ENCODE data around the gene WNT5A. TPM values are rescaled to one million over a fixed set of nuclear protein-coding genes. Genes with fewer than 3 reads are reported as not detected.
"Not testable (repeated sequence)": the region's sequence is repeated elsewhere in the genome, so short reads cannot be mapped to it uniquely, and the experiment has no call there.

Gene WNT5A
- total RNA-seq, 1 donor from 2014 or later, result 0.92 TPM

- intact Hi-C loops (cut with DNase I), result no loop called here
- DNase-seq (ENCODE audit: low spot score), result no peak
Observed at GRCh38 chr3:55508335-55508734, 21.2 kb upstream of the WNT5A start.

GRCh38 chr3:55507808-55508207, 20.7 kb upstream of the WNT5A start:
- intact Hi-C loops (cut with DNase I), result no loop called here
- DNase-seq (ENCODE audit: low spot score), result no peak

DNA sequence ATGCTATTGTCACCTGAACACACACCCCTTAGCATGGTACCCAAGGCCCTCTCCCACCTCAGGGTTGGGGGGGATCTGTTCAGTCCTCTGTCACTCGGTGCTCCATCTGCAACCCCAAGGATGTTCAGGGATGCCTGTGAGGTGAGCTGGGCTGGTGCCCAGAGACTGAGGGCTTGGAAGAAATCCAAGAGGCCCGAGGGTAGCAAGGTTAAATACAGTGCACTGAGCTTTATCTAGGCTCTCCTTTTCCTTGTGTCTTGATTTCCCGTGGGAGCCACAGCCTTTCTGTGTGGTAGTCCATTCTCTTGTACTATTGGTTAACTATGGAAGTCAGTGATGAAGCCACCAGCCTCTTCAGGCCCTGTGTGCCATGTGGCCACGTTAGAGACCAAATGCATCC, 18.7 kb upstream of the WNT5A start:
- intact Hi-C loops (cut with DNase I), result no loop called here

DNA sequence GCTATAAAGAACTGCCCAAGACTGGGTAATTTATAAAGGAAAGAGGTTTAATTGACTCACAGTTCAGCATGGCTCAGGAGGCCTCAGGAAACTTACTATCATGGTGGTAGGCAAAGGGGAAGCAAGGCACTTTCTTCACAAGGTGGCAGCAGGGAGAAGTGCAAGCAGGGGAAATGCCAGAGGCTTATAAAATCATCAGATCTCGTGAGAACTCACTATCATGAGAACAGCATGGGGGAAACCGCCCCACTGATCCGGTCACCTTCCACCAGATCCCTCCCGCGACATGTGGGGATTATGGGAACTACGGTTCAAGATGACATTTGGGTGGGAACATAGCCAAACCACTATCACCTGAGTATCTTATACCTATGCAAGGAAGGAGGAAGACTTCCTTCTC, 18.0 kb upstream of the WNT5A start:
- intact Hi-C loops (cut with DNase I); DNase-seq (ENCODE audit: low spot score): not testable (repeated sequence)

More for the DNA sequence above, 18.7 kb upstream of the WNT5A start:
- DNase-seq (ENCODE audit: low spot score), result no peak

DNA sequence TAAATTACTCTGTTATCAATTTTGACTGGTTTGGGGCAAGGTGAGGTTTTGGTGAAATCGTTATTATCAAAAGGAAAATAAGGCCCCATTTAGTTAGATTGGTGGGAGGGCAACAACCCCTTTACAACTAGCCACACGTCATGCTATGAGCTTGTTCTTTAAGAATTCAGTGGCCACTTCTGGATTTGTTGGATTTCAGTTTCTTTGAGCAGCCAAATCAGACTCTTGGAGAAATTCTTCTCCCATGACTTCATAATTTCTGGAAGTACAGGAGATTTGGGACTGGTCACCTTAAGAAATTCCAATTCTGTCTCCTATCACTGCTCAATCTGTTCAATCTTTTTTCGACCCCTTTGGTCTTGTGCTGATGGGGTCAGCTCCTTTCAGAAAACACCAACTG, 14.8 kb upstream of the WNT5A start:
- intact Hi-C loops (cut with DNase I), result no loop called here
- no peak for DNase-seq (ENCODE audit: low spot score)

- intact Hi-C loops (cut with DNase I), result no loop called here
- no peak for DNase-seq (ENCODE audit: low spot score)
Observed at GRCh38 chr3:55500555-55501330, 13.6 kb upstream of the WNT5A start.

DNA sequence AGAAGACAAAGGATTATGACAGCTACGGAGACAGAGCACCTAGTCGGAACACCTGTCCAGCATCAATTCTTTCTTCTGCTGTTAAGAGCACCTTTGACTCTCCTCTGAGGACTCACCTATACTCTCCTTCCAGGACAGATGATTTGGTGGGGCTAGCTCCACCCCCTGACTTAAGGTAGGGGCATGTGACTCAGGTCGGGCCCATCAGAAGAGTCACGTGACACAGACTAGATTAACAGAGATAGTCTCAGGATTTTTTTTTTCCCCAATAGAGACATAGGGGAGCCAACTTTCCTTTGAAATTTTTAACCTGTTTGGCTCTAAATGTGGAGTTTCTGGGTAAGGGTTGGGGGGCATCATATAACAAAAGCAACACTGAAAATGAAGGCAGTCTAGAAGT, 11.4 kb upstream of the WNT5A start:
- no peak for DNase-seq (ENCODE audit: low spot score)
- intact Hi-C loops (cut with DNase I), result no loop called here

- intact Hi-C loops (cut with DNase I), result no loop called here
- DNase-seq (ENCODE audit: low spot score), result no peak
Observed at GRCh38 chr3:55497250-55497649, 10.1 kb upstream of the WNT5A start.

DNA sequence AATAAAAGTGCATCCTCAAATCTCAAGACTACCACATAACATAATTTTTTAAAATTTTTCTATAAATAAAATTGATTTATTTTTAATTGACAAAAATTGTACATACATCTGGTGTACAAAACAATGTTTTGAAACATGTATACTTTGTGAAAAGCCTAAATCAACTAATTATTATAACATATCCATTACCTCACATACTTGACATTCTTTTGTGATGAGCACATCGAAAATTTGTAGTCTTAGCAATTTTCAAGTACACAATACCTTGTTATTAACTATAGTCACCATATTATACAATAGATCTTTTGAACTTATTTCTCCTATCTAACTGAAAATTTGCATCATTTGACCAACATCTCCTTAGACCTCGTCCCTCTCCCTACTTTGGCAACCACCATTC, 7.9 kb upstream of the WNT5A start:
- intact Hi-C loops (cut with DNase I), result no loop called here
- no peak for DNase-seq (ENCODE audit: low spot score)

- DNase-seq (ENCODE audit: low spot score), result no peak
- intact Hi-C loops (cut with DNase I), result no loop called here
Observed at GRCh38 chr3:55492976-55493375, 5.9 kb upstream of the WNT5A start.

GRCh38 chr3:55491296-55491816, 4.2 kb upstream of the WNT5A start:
- intact Hi-C loops (cut with DNase I), result no loop called here
- DNase-seq (ENCODE audit: low spot score), result no peak

DNA sequence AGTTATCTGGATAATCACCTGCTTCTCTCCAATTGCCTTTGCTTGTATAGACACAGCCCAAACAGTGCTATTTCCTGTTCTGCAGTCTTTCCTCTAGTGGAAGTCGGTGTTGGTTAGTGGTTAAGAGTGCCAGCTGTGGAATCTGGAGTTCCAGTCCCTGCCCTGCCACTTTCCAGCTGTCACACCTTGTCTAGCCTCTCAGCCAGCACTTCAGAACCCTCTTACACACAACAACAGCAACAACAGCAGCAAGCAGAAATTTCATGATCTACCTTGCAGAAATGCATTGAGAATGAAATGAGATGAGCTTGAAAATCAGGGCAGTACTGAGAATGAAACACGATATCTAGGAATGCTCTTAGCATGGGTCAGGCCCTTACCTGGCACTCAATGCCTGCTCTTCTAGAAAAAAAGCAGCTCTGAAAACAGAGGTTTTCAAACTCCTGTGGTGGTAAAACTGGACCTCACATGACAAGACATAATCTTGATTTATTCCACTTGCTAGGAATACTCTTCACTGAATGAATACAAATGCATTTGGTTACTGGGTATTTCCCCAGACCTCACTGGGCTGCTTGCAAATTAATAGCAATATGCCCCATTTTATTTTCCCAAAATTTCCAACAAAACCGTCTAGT, 3.3 kb upstream of the WNT5A start:
- intact Hi-C loops (cut with DNase I), result no loop called here
- no peak for DNase-seq (ENCODE audit: low spot score)

- DNase-seq (ENCODE audit: low spot score), result no peak
- intact Hi-C loops (cut with DNase I), result loop anchor here (5.0 to 10.0 kb wide), 2 partner anchors 83 to 535 kb away; no protein-coding TSS in a partner anchor
Observed at GRCh38 chr3:55489798-55490132, 2.7 kb upstream of the WNT5A start.

DNA sequence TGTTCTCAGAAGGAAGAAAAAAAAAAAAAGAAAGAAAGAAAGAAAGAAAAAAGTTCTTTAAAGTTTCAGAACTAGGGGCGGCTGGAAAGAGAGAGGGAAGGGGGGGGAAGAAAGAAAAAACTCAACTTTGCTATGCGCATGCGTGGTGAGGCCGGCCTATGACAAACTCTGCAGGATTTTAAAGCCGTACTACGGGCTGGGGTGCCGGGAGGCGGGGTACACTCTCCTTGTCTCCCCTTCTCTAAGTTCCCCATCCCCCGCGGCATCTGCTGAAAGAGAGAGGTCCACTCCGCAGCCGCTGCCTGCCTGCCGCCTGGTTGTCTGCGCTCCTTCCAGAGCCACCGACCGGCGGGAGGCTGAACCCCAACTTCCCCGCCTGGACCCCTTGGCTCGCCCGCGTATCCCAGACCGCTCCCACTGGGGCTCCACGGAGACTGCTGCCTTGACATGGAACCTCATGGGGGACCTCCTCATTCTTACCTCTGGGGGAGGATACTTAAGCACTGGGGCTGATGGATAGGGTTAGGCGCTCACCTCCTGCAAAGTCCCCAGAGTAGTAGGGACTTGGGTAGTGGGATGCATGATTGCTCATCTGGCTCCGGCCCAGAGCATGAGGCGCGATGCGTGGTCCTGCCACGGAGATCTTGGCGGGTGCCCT, 1.4 kb upstream of the WNT5A start:
- intact Hi-C loops (cut with DNase I), result loop anchor here (5.0 to 10.0 kb wide), 2 partner anchors 84 to 534 kb away; no protein-coding TSS in a partner anchor
- DNase-seq (ENCODE audit: low spot score), result no peak

GRCh38 chr3:55487381-55488241, 505 bp upstream of the WNT5A start:
- intact Hi-C loops (cut with DNase I), result loop anchor here (5.0 to 10.0 kb wide), 2 partner anchors 85 to 533 kb away; no protein-coding TSS in a partner anchor
- no peak for DNase-seq (ENCODE audit: low spot score)

DNA sequence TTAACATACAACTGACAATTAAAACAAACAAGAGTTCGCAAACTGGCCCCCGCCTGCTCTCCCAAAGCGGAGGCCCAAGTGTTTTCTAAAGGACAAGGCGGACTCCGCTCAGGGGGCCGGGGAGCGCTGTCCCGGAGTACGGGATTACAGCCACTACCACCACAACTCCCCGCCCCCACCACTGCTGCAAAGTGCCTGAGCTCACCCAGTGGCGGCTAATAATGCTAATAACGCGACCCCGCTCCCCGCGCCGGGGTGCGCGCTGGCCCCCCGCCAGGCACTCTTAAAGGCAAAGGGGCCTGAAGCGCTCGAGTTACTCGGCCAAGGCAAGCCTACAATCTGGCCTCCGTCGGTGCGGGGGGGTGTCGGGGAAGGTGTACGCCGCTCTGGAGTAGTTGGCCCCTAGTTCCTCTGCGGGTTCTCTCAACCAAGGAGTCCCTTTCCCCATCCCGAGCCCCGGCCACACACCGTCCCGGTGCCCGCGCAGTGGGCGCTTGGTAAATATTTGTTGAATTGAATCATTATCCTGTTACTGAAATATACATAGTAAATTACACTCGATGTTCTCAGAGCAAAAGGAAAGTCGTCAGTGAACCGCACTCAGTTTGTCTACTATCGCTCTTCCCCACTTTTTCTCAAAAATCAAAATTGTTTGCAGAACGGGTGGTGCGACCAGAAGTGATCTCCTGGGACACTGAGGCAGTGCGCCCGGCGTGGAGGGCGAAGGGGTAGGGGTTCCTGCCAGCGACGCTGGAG, 827 bp downstream of the WNT5A start:
- no peak for DNase-seq (ENCODE audit: low spot score)

GRCh38 chr3:55484801-55485791, 2.0 kb downstream of the WNT5A start:
- intact Hi-C loops (cut with DNase I), result loop anchor here (2.0 to 10.0 kb wide), 4 partner anchors 87 to 766 kb away; no protein-coding TSS in a partner anchor
- DNase-seq (ENCODE audit: low spot score), result peak; percentile 85

More for the DNA sequence above, 827 bp downstream of the WNT5A start:
- intact Hi-C loops (cut with DNase I), result loop anchor here (5.0 to 10.0 kb wide), 2 partner anchors 86 to 531 kb away; no protein-coding TSS in a partner anchor

Measured in cardiac septum (tissue), 1 donor.